Left ventricle myocardium inferior (tissue), 1 donor: ENCODE results near the gene NTNG2. TPM values are rescaled to one million over a fixed set of nuclear protein-coding genes. Genes with fewer than 3 reads are reported as not detected.

Source experiments
- DNase-seq: peaks from one replicate; pipeline ENCODE4 v3.0.0-alpha.2; 2020
- H3K27ac ChIP-seq: fragments of 200-600 bp; replicated peaks from 2 replicates; pipeline ENCODE4 v1.8.0; 2021
- H3K27me3 ChIP-seq: fragments of 200-600 bp; 2 replicates; pipeline ENCODE4 v1.8.0; 2021; ENCODE audit warnings: low read depth
- H3K36me3 ChIP-seq: fragments of 200-600 bp; 2 replicates; pipeline ENCODE4 v1.8.0; 2021
- H3K4me1 ChIP-seq: fragments of 200-600 bp; 2 replicates; pipeline ENCODE4 v1.8.0; 2021
- H3K4me3 ChIP-seq: fragments of 200-600 bp; 2 replicates; pipeline ENCODE4 v1.8.0; 2021; ENCODE audit warnings: mild to moderate bottlenecking, moderate library complexity
- H3K9me3 ChIP-seq: fragments of 200-600 bp; replicated peaks from 2 replicates; pipeline ENCODE4 v1.8.0; 2021
- intact Hi-C: fragments of 100-400 bp; cut with micrococcal nuclease; formaldehyde crosslinking; loops from one replicate; pipeline ENCODE4 v1.11.0; 2022
- total RNA-seq: library from RNA; stranded (reverse); fragmentation: NEBNext Ultra II Directional; extraction: Animal tissue kit (Norgen Biotek cat#: 25700); gene quantifications from one replicate; pipeline ENCODE4 v1.2.1, GENCODE V29; 2021
- TF ChIP-seq, protein P1 (sequence below): fragments of 200-600 bp; IDR thresholded peaks from 2 replicates; pipeline ENCODE4 v1.8.0; 2021; ENCODE audit warnings: antibody characterized with exemption, mild to moderate bottlenecking, borderline replicate concordance
- donor health status: DM: no; HTN: yes; CAD: no; lungs with severe emphysema.

The NTNG2 gene
- total RNA-seq, 1 donor from 2014 or later, result 1.9 TPM

DNA sequence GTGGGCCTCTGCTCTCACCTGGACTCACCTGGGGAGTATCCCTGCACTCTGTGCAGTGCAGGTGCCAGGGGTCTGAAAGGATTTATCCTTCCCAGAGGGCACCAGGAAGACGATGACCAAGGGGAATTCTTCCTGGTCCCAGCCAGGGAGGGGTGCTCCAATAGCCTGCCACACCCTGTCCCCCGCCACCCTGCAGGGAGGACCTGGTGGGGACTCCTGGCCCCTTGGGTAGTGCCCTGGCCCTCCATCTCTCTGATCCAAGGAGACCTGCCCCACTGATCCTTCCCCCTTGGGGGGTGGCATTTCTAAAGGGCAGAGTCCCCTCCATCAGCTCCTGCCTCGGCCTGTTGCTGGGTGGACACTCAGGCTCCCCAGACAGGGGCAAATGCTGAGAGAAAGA lies 70.7 kb downstream of the NTNG2 start:
- Histone ChIP-seq H3K36me3 (no peaks in the 10 kb centered on the region), H3K4me1 (peaks cover 25% of the 10 kb centered on the region), H3K27me3 (peaks cover 52% of the 10 kb centered on the region), H3K4me3 (no peak overlapping the region), H3K9me3 (no peaks in the 10 kb centered on the region), H3K27ac (no peak overlapping the region)
- DNase-seq, result no peak
- intact Hi-C loops, result loop anchor here (10.0 kb wide), 1 partner anchor 458 kb away; no protein-coding TSS in a partner anchor
- TF ChIP-seq, protein P1, sequence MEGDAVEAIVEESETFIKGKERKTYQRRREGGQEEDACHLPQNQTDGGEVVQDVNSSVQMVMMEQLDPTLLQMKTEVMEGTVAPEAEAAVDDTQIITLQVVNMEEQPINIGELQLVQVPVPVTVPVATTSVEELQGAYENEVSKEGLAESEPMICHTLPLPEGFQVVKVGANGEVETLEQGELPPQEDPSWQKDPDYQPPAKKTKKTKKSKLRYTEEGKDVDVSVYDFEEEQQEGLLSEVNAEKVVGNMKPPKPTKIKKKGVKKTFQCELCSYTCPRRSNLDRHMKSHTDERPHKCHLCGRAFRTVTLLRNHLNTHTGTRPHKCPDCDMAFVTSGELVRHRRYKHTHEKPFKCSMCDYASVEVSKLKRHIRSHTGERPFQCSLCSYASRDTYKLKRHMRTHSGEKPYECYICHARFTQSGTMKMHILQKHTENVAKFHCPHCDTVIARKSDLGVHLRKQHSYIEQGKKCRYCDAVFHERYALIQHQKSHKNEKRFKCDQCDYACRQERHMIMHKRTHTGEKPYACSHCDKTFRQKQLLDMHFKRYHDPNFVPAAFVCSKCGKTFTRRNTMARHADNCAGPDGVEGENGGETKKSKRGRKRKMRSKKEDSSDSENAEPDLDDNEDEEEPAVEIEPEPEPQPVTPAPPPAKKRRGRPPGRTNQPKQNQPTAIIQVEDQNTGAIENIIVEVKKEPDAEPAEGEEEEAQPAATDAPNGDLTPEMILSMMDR, result no peak

DNA sequence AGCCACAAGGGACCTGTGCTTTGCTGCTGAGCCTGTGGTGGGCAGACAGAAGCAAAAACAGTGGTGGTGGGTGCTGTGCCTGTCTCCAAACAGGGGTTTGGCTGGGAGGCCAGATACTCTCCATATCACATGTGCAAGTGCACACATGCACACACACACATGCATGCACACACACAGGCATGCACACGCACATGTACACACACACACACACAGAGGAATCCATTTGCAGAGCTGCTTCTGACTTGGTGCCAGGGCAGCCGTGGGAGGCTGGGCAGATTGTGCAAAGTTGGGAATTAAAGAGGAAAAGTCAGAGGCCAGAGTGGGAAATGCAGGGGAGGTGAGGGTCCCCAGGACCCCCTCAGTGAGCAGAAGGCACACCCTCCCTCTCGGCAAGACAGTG lies 71.3 kb downstream of the NTNG2 start:
- Histone ChIP-seq H3K4me1 (peaks cover 25% of the 10 kb centered on the region), H3K36me3 (no peaks in the 10 kb centered on the region), H3K27me3 (peaks cover 46% of the 10 kb centered on the region), H3K4me3 (no peak overlapping the region), H3K27ac (no peak overlapping the region), H3K9me3 (no peaks in the 10 kb centered on the region)
- intact Hi-C loops, result loop anchor here (10.0 kb wide), 1 partner anchor 458 kb away; no protein-coding TSS in a partner anchor
- DNase-seq, result no peak
- TF ChIP-seq, protein P1, result no peak

DNA sequence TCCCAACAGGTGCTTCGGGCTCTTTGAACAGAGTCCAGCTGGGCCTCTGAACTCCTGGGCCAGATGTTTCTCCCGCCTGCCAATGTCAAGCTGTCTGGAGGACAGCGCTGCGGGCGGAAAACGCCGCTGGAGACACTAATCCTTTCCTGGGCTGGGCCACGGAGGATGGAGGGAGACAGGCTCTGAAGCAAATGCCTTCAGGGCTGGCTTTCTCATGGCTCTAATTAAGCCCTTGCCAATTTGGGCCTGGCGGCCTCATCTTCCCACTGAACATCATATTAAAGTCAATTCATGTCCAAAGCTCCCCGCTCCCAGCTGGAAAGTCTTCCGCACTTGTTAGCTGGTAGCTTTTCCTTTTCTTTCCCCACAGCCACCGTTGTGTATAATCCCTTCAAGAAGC lies 72.7 kb downstream of the NTNG2 start:
- H3K27ac ChIP-seq, result no peak overlapping the region
- no peaks in the 10 kb centered on the region for H3K9me3 ChIP-seq
- H3K4me1 ChIP-seq, result peaks cover 25% of the 10 kb centered on the region
- H3K27me3 ChIP-seq, result peaks cover 33% of the 10 kb centered on the region
- H3K4me3 ChIP-seq, result no peak overlapping the region
- H3K36me3 ChIP-seq, result no peaks in the 10 kb centered on the region
- intact Hi-C loops, result loop anchor here (10.0 kb wide), 1 partner anchor 460 kb away; no protein-coding TSS in a partner anchor
- no peak for DNase-seq
- TF ChIP-seq, protein P1, result no peak

DNA sequence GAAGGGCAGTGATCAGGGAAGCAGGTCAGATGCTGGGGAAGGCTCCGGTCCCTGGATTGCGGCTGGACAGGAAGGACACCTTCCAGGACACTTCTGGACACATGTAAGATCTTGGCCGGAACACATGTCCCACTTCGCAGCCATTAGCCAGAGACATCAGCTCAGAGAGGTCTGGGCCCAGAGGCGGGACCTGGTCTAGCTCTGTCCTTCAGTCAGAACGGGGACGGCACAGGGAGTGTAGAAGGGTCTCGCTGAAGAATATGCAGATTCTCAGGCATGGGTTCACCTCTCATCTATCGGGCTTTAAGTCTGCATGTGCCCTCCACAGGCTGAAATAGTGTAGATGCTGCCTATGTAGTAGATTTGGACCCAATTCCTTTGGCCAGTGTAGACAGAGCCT lies 73.3 kb downstream of the NTNG2 start:
- peaks cover 27% of the 10 kb centered on the region for H3K27me3 ChIP-seq
- no peak overlapping the region for H3K4me3 ChIP-seq
- TF ChIP-seq, protein P1, result no peak
- DNase-seq, result no peak
- H3K36me3 ChIP-seq, result no peaks in the 10 kb centered on the region
- H3K9me3 ChIP-seq, result no peaks in the 10 kb centered on the region
- intact Hi-C loops, result loop anchor here (10.0 kb wide), 1 partner anchor 460 kb away; no protein-coding TSS in a partner anchor
- H3K27ac ChIP-seq, result no peak overlapping the region
- H3K4me1 ChIP-seq, result peaks cover 25% of the 10 kb centered on the region

DNA sequence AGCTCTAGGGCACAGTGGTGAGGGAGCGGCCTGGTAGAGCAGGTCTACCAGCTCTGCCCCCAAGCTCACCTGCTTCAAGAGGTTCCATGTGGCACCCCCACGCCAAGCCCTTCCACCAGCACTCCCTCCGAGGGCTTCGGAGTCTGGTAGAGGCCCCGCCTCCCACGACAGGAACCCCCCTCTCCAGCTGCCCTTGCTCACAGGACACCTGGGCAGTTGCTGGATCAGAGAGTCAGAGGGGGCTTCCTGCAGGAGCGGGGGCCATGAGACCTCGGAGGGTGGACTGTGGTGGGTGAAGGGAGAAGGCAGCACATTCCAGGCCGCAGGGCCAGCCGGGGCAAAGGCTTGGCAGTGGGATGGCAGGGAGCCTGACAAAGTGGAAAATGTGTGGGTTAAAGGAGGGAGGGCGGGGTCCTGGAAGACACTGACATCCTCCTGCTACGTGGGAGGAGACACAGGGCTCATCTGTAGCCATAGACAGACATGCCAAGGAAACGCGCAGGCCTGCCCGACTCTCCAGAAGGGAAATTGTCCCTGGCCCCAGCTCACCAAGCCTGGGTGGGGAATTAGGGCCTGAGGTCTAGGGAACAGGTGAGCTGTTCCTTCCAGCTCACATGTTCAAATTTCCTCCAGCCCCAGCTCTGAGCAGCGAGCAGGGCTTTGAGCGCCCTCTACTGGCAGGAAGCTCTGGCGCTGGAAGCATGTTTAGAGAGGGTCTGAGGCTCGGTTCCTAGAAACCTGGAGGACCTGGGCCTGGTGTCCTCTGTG lies 74.2 kb downstream of the NTNG2 start:
- H3K4me1 ChIP-seq, result peaks cover 29% of the 10 kb centered on the region
- intact Hi-C loops, result loop anchor here (10.0 kb wide), 1 partner anchor 461 kb away; no protein-coding TSS in a partner anchor
- H3K36me3 ChIP-seq, result no peaks in the 10 kb centered on the region
- H3K4me3 ChIP-seq, result no peak overlapping the region
- no peak overlapping the region for H3K27ac ChIP-seq
- peak; percentile 75 for DNase-seq
- H3K27me3 ChIP-seq, result peaks cover 19% of the 10 kb centered on the region
- no peaks in the 10 kb centered on the region for H3K9me3 ChIP-seq
- TF ChIP-seq, protein P1, result peak; percentile 98
